OCI-LY7 (cell line): ENCODE results near the gene CIT.

Source experiments
- EZH2phosphoT487 ChIP-seq: fragments of 200-600 bp; sonication (generic); IDR thresholded peaks from 2 replicates; pipeline ENCODE4 v1.6.1; 2018; ENCODE audit warnings: low read depth, borderline replicate concordance, mild to moderate bottlenecking, mixed run types, antibody characterized with exemption, low read length, moderate library complexity, mixed read lengths
- TF ChIP-seq, protein P1 (sequence below): fragments of 200-600 bp; sonication (generic); conservative IDR thresholded peaks from 2 replicates; pipeline ENCODE4 v1.5.1; 2014; ENCODE audit warnings: mild to moderate bottlenecking, antibody characterized with exemption, low read length, moderate library complexity, mixed read lengths

DNA sequence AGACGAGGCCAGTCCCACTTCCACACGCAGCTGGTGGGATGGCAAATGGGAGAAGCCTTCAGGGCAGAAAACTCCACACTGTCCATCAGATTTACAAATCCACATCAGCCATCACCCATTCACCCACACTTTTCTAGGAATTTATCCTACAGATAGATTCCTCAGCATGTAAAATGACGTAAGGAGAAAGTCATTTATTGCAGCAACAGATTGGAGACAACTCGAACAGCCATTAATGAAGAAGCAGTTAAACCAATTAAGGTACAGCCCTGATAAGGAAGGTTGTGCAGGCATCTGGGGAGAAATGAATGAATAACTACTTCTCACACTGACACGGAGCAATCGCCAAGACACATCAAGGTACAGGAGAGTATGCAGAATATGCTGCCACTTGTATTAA, 183.0 kb downstream of the CIT start:
- TF ChIP-seq, protein P1, sequence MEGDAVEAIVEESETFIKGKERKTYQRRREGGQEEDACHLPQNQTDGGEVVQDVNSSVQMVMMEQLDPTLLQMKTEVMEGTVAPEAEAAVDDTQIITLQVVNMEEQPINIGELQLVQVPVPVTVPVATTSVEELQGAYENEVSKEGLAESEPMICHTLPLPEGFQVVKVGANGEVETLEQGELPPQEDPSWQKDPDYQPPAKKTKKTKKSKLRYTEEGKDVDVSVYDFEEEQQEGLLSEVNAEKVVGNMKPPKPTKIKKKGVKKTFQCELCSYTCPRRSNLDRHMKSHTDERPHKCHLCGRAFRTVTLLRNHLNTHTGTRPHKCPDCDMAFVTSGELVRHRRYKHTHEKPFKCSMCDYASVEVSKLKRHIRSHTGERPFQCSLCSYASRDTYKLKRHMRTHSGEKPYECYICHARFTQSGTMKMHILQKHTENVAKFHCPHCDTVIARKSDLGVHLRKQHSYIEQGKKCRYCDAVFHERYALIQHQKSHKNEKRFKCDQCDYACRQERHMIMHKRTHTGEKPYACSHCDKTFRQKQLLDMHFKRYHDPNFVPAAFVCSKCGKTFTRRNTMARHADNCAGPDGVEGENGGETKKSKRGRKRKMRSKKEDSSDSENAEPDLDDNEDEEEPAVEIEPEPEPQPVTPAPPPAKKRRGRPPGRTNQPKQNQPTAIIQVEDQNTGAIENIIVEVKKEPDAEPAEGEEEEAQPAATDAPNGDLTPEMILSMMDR: no peak
- TF ChIP-seq EZH2phosphoT487: no peak
